HG03064 (cell line): ENCODE measurements around the gene CPT1B.
"Not testable (repeated sequence)": the region's sequence is repeated elsewhere in the genome, so short reads cannot be mapped to it uniquely, and the experiment has no call there.

Source experiments
- ATAC-seq: cut with Tn5 transposase; IDR thresholded peaks from one replicate; pipeline ENCODE4 v1.9.1; 2021; ENCODE audit warnings: low read depth; ENCODE audit not compliant: unreplicated experiment

The CPT1B gene

DNA sequence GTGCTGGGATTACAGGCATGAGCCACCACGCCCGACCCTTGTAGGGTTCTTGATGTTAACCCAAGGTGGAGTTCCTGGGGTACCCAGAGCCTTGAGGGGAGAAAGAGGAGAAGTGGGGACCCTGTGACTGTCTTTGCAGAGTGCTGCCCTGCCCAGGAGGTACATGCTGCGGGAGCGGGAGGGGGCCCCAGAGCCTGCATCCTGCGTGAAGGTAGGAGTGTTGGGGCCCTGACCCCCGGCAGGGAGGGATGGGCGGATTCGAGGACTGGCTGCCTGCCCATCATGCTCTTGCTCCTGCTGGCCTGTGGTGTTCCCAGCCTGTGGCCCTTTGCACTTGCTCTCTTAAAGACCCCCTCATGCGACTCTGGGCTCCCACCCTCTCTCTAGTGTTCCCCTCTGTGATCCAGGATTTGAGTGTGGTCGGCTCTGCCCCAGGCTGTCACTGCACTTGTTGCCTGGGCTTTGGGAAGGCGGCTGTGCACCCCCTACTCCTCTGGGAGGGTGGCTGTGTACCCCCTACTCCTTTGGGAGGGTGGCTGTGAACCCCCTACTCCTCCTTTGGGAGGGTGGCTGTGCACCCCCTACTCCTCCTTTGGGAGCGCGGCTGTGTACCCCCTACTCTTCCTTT is 57.3 kb downstream of the CPT1B start:
- ATAC-seq: no peak

- ATAC-seq: not testable (repeated sequence)
Measured at GRCh38 chr22:50520184-50520583, 58.0 kb downstream of the CPT1B start.

- ATAC-seq: no peak
Measured at GRCh38 chr22:50519151-50519550, 59.1 kb downstream of the CPT1B start.
